SH-SY5Y (cell line): ENCODE results near the gene ST3GAL3.

ENCODE experiments used
- GATA2 ChIP-seq: IDR thresholded peaks from 2 replicates; pipeline ENCODE4 v1.6.1; 2011; ENCODE audit warnings: mild to moderate bottlenecking, low read depth, low read length
- GATA3 ChIP-seq: IDR thresholded peaks from 2 replicates; pipeline ENCODE4 v1.6.1; 2011; ENCODE audit warnings: low read depth, mild to moderate bottlenecking, low read length, moderate library complexity

DNA sequence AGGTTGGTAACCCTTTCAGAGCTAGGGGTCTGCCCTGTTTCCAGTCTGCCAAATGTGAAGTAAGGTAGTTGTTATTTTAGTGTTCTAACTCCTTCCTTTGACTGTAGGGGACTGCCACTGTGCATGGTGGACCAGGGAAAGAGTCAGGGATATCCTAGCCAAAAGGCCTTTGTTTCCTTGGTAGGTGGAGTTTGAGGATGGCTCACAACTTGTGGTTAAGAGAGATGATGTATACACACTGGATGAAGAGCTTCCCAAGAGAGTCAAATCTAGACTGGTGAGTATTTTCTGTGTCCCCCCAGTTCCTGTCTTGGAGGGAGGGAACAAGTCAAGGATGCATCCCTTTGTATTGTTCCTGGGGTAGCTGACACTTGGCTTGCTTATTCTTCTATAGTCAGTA is 3.5 kb upstream of the ST3GAL3 start:
- TF ChIP-seq GATA2 (no peak), GATA3 (no peak)
